Measurements from ENCODE around the gene SLFN12L.

SLFN12L gene

GRCh38 chr17:35447499-35447898 lies 90.0 kb downstream of the SLFN12L start:
- H3K27me3 ChIP-seq (ENCODE audit: control insufficient read depth, insufficient read depth, low read length, poor library complexity, severe bottlenecking) = peaks cover 16% of the 10 kb centered on the region
- no peaks in the 10 kb centered on the region for H3K4me1 ChIP-seq (ENCODE audit: control insufficient read depth, insufficient read depth, low read length)
- H3K9me3 ChIP-seq (ENCODE audit: control insufficient read depth, low read length) = no peaks in the 10 kb centered on the region
- no peak overlapping the region for H3K27ac ChIP-seq (ENCODE audit: insufficient read depth, low read depth, low read length, poor library complexity, severe bottlenecking)
- H3K36me3 ChIP-seq (ENCODE audit: control insufficient read depth, insufficient read depth, low read length) = no peaks in the 10 kb centered on the region
- WGBS, 2 experiments = 46 to 63% methylated on average over 3 of the region's 3 CpGs
- H3K4me3 ChIP-seq (ENCODE audit: insufficient read depth, low read depth, low read length) = no peak overlapping the region

- Histone ChIP-seq H3K27me3 (ENCODE audit: control insufficient read depth, insufficient read depth, low read length, poor library complexity, severe bottlenecking) (no peaks in the 10 kb centered on the region), H3K4me1 (ENCODE audit: control insufficient read depth, insufficient read depth, low read length) (peaks cover 3% of the 10 kb centered on the region), H3K9me3 (ENCODE audit: control insufficient read depth, low read length) (no peaks in the 10 kb centered on the region), H3K36me3 (ENCODE audit: control insufficient read depth, insufficient read depth, low read length) (no peaks in the 10 kb centered on the region), H3K27ac (ENCODE audit: insufficient read depth, low read depth, low read length, poor library complexity, severe bottlenecking) (no peak overlapping the region), H3K4me3 (ENCODE audit: insufficient read depth, low read depth, low read length) (no peak overlapping the region)
Observed at GRCh38 chr17:35438433-35438832, 99.0 kb downstream of the SLFN12L start.

- H3K36me3 ChIP-seq (ENCODE audit: control insufficient read depth, insufficient read depth, low read length) = no peaks in the 10 kb centered on the region
- peak overlapping the region; percentile 85 for H3K27ac ChIP-seq (ENCODE audit: insufficient read depth, low read depth, low read length, poor library complexity, severe bottlenecking)
- 65 to 69% methylated on average over 18 to 19 of the region's 19 CpGs for WGBS, 2 experiments
- H3K27me3 ChIP-seq (ENCODE audit: control insufficient read depth, insufficient read depth, low read length, poor library complexity, severe bottlenecking) = peaks cover 4% of the 10 kb centered on the region
- peaks cover 5% of the 10 kb centered on the region for H3K4me1 ChIP-seq (ENCODE audit: control insufficient read depth, insufficient read depth, low read length)
- H3K9me3 ChIP-seq (ENCODE audit: control insufficient read depth, low read length) = no peaks in the 10 kb centered on the region
- no peak overlapping the region for H3K4me3 ChIP-seq (ENCODE audit: insufficient read depth, low read depth, low read length)
Observed at GRCh38 chr17:35433075-35433894, 104.2 kb downstream of the SLFN12L start.

GRCh38 chr17:35432176-35433074 lies 105.1 kb downstream of the SLFN12L start, which contains the start of gene SLFN12:
TSS of gene SLFN12 (minus strand) at chr17:35432500. CDS start at chr17:35423028, 9,472 bp downstream.
- peaks cover 5% of the 10 kb centered on the region for H3K4me1 ChIP-seq (ENCODE audit: control insufficient read depth, insufficient read depth, low read length)
- H3K9me3 ChIP-seq (ENCODE audit: control insufficient read depth, low read length) = no peaks in the 10 kb centered on the region
- H3K36me3 ChIP-seq (ENCODE audit: control insufficient read depth, insufficient read depth, low read length) = no peaks in the 10 kb centered on the region
- peak within 1 kb of the TSS; percentile 11 for H3K4me3 ChIP-seq (ENCODE audit: insufficient read depth, low read depth, low read length)
- peaks cover 4% of the 10 kb centered on the region for H3K27me3 ChIP-seq (ENCODE audit: control insufficient read depth, insufficient read depth, low read length, poor library complexity, severe bottlenecking)
- peak within 1 kb of the TSS; percentile 85 for H3K27ac ChIP-seq (ENCODE audit: insufficient read depth, low read depth, low read length, poor library complexity, severe bottlenecking)
- WGBS, 2 experiments = 82 to 88% methylated on average over 22 of the region's 22 CpGs

- H3K4me3 ChIP-seq (ENCODE audit: insufficient read depth, low read depth, low read length) = no peak overlapping the region
- H3K27me3 ChIP-seq (ENCODE audit: control insufficient read depth, insufficient read depth, low read length, poor library complexity, severe bottlenecking) = peaks cover 4% of the 10 kb centered on the region
- H3K36me3 ChIP-seq (ENCODE audit: control insufficient read depth, insufficient read depth, low read length) = no peaks in the 10 kb centered on the region
- H3K9me3 ChIP-seq (ENCODE audit: control insufficient read depth, low read length) = no peaks in the 10 kb centered on the region
- no peak overlapping the region for H3K27ac ChIP-seq (ENCODE audit: insufficient read depth, low read depth, low read length, poor library complexity, severe bottlenecking)
- WGBS, 2 experiments = 48 to 56% methylated on average over 2 of the region's 2 CpGs
- peaks cover 5% of the 10 kb centered on the region for H3K4me1 ChIP-seq (ENCODE audit: control insufficient read depth, insufficient read depth, low read length)
Observed at GRCh38 chr17:35429702-35430101, 107.8 kb downstream of the SLFN12L start.

- Histone ChIP-seq H3K9me3 (ENCODE audit: control insufficient read depth, low read length) (no peaks in the 10 kb centered on the region), H3K27me3 (ENCODE audit: control insufficient read depth, insufficient read depth, low read length, poor library complexity, severe bottlenecking) (peaks cover 4% of the 10 kb centered on the region), H3K36me3 (ENCODE audit: control insufficient read depth, insufficient read depth, low read length) (no peaks in the 10 kb centered on the region), H3K4me3 (ENCODE audit: insufficient read depth, low read depth, low read length) (no peak overlapping the region), H3K4me1 (ENCODE audit: control insufficient read depth, insufficient read depth, low read length) (peaks cover under 1% of the 10 kb centered on the region), H3K27ac (ENCODE audit: insufficient read depth, low read depth, low read length, poor library complexity, severe bottlenecking) (no peak overlapping the region)
- WGBS, 2 experiments = 91 to 93% methylated on average over 2 of the region's 2 CpGs
Observed at GRCh38 chr17:35428229-35428628, 109.2 kb downstream of the SLFN12L start.

- no peaks in the 10 kb centered on the region for H3K36me3 ChIP-seq (ENCODE audit: control insufficient read depth, insufficient read depth, low read length)
- 92 to 98% methylated on average over 4 of the region's 4 CpGs for WGBS, 2 experiments
- no peaks in the 10 kb centered on the region for H3K27me3 ChIP-seq (ENCODE audit: control insufficient read depth, insufficient read depth, low read length, poor library complexity, severe bottlenecking)
- H3K27ac ChIP-seq (ENCODE audit: insufficient read depth, low read depth, low read length, poor library complexity, severe bottlenecking) = no peak overlapping the region
- no peak overlapping the region for H3K4me3 ChIP-seq (ENCODE audit: insufficient read depth, low read depth, low read length)
- no peaks in the 10 kb centered on the region for H3K4me1 ChIP-seq (ENCODE audit: control insufficient read depth, insufficient read depth, low read length)
- H3K9me3 ChIP-seq (ENCODE audit: control insufficient read depth, low read length) = no peaks in the 10 kb centered on the region
Observed at GRCh38 chr17:35423761-35424160, 113.7 kb downstream of the SLFN12L start.
